ENCODE measurements around the gene GFPT1. TPM values are rescaled to one million over a fixed set of nuclear protein-coding genes. Genes with fewer than 3 reads are reported as not detected.

The GFPT1 gene
- total and polyA plus RNA-seq, 2 experiments from 2014 or later: 58.2 to 80.0 TPM

GRCh38 chr2:69429491-69430183 is 42.6 kb upstream of the GFPT1 start:
- 97% methylated on average over 6 of the region's 6 CpGs for WGBS (ENCODE audit: low lambda C conversion rate, missing lambda C conversion rate)
- no peak for DNase-seq (ENCODE audit: low spot score)
- no peak overlapping the region for H3K27ac ChIP-seq

DNA sequence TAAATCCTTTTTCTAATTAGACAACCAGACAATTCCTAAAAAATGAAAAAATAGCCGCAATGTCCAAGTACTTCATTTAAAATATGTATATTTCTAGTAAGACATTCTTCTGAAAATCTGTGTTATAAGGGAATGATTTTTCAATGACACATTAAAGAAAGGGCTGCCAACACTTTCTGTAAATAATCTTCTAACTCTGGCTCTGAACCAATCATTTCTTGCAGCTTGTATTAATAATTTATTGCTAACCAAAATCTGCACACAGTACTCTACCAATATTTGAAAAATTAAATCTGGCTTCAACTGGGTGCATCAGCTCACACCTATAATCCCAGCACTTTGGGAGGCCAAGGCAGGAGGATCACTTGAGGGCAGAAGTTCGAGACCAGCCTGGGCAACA is 42.0 kb upstream of the GFPT1 start:
- Histone ChIP-seq H3K79me2 (peaks cover 21% of the 10 kb centered on the region), H3K4me3 (no peak overlapping the region), H3K4me1 (ENCODE audit: insufficient read depth) (no peaks in the 10 kb centered on the region), H3K27me3 (no peaks in the 10 kb centered on the region), H3K36me3 (replicated peaks; ENCODE audit: insufficient read depth, low read depth) (no peaks in the 10 kb centered on the region), H4K20me1 (ENCODE audit: insufficient read depth, poor library complexity, severe bottlenecking) (no peaks in the 10 kb centered on the region), H3K4me2 (no peak overlapping the region), H3K9me3 (ENCODE audit: low read depth) (no peaks in the 10 kb centered on the region), H2AFZ (no peak overlapping the region), H3K27ac (no peak overlapping the region), H3K9me2 (replicated peaks; ENCODE audit: insufficient read depth) (no peaks in the 10 kb centered on the region)
- no peak for DNase-seq (ENCODE audit: low spot score)
- TF ChIP-seq EZH2phosphoT487 (IDR thresholded peaks at IDR 0.05; ENCODE audit: low read depth, severe bottlenecking, unreplicated experiment) (no peak), CTCF (IDR thresholded peaks at IDR 0.05; ENCODE audit: poor library complexity) (no peak), EZH2 (IDR thresholded peaks at IDR 0.05; ENCODE audit: borderline replicate concordance) (no peak)
- 97% methylated on average over 2 of the region's 2 CpGs for WGBS (ENCODE audit: low lambda C conversion rate, missing lambda C conversion rate)

More at GRCh38 chr2:69429491-69430183, 42.6 kb upstream of the GFPT1 start:
- Histone ChIP-seq H2AFZ (no peak overlapping the region), H3K27me3 (no peaks in the 10 kb centered on the region), H3K9me3 (ENCODE audit: low read depth) (no peaks in the 10 kb centered on the region), H3K4me1 (ENCODE audit: insufficient read depth) (no peaks in the 10 kb centered on the region), H3K79me2 (peaks cover 27% of the 10 kb centered on the region), H3K4me2 (no peak overlapping the region), H4K20me1 (ENCODE audit: insufficient read depth, poor library complexity, severe bottlenecking) (no peaks in the 10 kb centered on the region), H3K9me2 (replicated peaks; ENCODE audit: insufficient read depth) (no peaks in the 10 kb centered on the region), H3K36me3 (replicated peaks; ENCODE audit: insufficient read depth, low read depth) (no peaks in the 10 kb centered on the region), H3K4me3 (no peak overlapping the region)
- no peak for TF ChIP-seq EZH2 (IDR thresholded peaks at IDR 0.05; ENCODE audit: borderline replicate concordance)
- no peak for TF ChIP-seq CTCF (IDR thresholded peaks at IDR 0.05; ENCODE audit: poor library complexity)
- TF ChIP-seq EZH2phosphoT487 (IDR thresholded peaks at IDR 0.05; ENCODE audit: low read depth, severe bottlenecking, unreplicated experiment): no peak

DNA sequence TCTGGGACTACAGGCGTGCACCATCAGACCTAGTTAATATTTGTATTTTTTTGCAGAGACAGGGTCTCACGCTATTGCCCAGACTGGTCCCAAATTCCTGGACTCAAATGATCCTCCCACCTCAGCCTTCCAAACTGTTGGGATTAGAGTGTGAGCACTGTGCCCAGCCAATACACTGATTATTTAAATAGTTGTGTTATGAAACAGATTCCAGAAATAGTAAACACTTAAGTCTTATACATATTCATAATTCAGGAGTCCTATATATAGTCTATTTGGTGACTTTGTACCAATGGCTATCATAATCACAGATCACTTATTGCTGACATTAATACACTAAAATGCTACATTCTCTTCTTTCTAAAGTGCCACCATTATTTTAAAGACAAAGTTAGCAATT is 37.4 kb upstream of the GFPT1 start:
- peaks cover 11% of the 10 kb centered on the region for H3K79me2 ChIP-seq
- 97% methylated on average over 2 of the region's 2 CpGs for WGBS (ENCODE audit: low lambda C conversion rate, missing lambda C conversion rate)
- H4K20me1 ChIP-seq (ENCODE audit: insufficient read depth, poor library complexity, severe bottlenecking): no peaks in the 10 kb centered on the region
- no peak overlapping the region for H3K4me2 ChIP-seq
- H3K4me1 ChIP-seq (ENCODE audit: insufficient read depth): no peaks in the 10 kb centered on the region
- H3K27me3 ChIP-seq: no peaks in the 10 kb centered on the region
- no peaks in the 10 kb centered on the region for H3K36me3 ChIP-seq (replicated peaks; ENCODE audit: insufficient read depth, low read depth)
- no peaks in the 10 kb centered on the region for H3K9me3 ChIP-seq (ENCODE audit: low read depth)
- TF ChIP-seq CTCF (IDR thresholded peaks at IDR 0.05; ENCODE audit: poor library complexity) (no peak), EZH2phosphoT487 (IDR thresholded peaks at IDR 0.05; ENCODE audit: low read depth, severe bottlenecking, unreplicated experiment) (no peak), EZH2 (IDR thresholded peaks at IDR 0.05; ENCODE audit: borderline replicate concordance) (no peak)
- no peaks in the 10 kb centered on the region for H3K9me2 ChIP-seq (replicated peaks; ENCODE audit: insufficient read depth)
- no peak overlapping the region for H3K27ac ChIP-seq
- no peak overlapping the region for H2AFZ ChIP-seq
- DNase-seq (ENCODE audit: low spot score): no peak
- H3K4me3 ChIP-seq: no peak overlapping the region

Measured in hepatocyte (in vitro differentiated cells).